Amygdala (tissue), 56 donors: ENCODE measurements around the gene COL5A1.

Experiments
- DNase-seq, 56 donors: peaks; one replicate each; lab custom pipeline; 2025; lab: John Stamatoyannopoulos, UW

Gene COL5A1

GRCh38 chr9:134735441-134736175 is 94.0 kb downstream of the COL5A1 start:
- peak in 2 of 56 donors; percentile 4 to 7 for DNase-seq

- DNase-seq: no peak
Measured at GRCh38 chr9:134736791-134737497, 95.3 kb downstream of the COL5A1 start.

- no peak for DNase-seq
Measured at GRCh38 chr9:134737842-134738580, 96.4 kb downstream of the COL5A1 start.

- peak in 53 of 56 donors; percentile 7 to 81 (median 50) for DNase-seq
Measured at GRCh38 chr9:134738869-134739659, 97.5 kb downstream of the COL5A1 start.

- no peak for DNase-seq
Measured at GRCh38 chr9:134739660-134739968, 98.0 kb downstream of the COL5A1 start.

- DNase-seq: no peak
Measured at GRCh38 chr9:134740071-134740470, 98.5 kb downstream of the COL5A1 start.

- DNase-seq: no peak
Measured at GRCh38 chr9:134741846-134742245, 100.2 kb downstream of the COL5A1 start.

- no peak for DNase-seq
Measured at GRCh38 chr9:134742822-134743535, 101.4 kb downstream of the COL5A1 start.

- DNase-seq: no peak
Measured at GRCh38 chr9:134743853-134744252, 102.2 kb downstream of the COL5A1 start.

GRCh38 chr9:134744385-134745295 is 103.0 kb downstream of the COL5A1 start:
- DNase-seq: no peak

- no peak for DNase-seq
Measured at GRCh38 chr9:134747951-134748489, 106.4 kb downstream of the COL5A1 start.

- no peak for DNase-seq
Measured at GRCh38 chr9:134748591-134748990, 107.0 kb downstream of the COL5A1 start.

- DNase-seq: no peak
Measured at GRCh38 chr9:134750450-134751155, 109.0 kb downstream of the COL5A1 start.

- DNase-seq: no peak
Measured at GRCh38 chr9:134751622-134752021, 110.0 kb downstream of the COL5A1 start.

- no peak for DNase-seq
Measured at GRCh38 chr9:134752471-134753168, 111.0 kb downstream of the COL5A1 start.

- DNase-seq: no peak
Measured at GRCh38 chr9:134753191-134753590, 111.6 kb downstream of the COL5A1 start.

- no peak for DNase-seq
Measured at GRCh38 chr9:134755221-134755907, 113.8 kb downstream of the COL5A1 start.
